OCI-LY1 (cell line): ENCODE measurements around the gene HLTF.

Experiments used
- H2AFZ ChIP-seq: fragments of 200-600 bp; sonication (generic), shearing (Covaris generic); 2 replicates; pipeline ENCODE4 v1.6.0; 2014; ENCODE audit warnings: antibody characterized with exemption, mild to moderate bottlenecking, low read length
- H3F3A ChIP-seq: fragments of 200-600 bp; sonication (generic), shearing (Covaris generic); 2 replicates; pipeline ENCODE4 v1.6.0; 2014; ENCODE audit warnings: mild to moderate bottlenecking, antibody characterized with exemption, low read length, moderate library complexity; ENCODE audit not compliant: insufficient read depth
- H3K27ac ChIP-seq: fragments of 200-600 bp; sonication (generic); 2 replicates; pipeline ENCODE4 v1.5.1; 2014; ENCODE audit warnings: low read length, mixed run types, mild to moderate bottlenecking, low read depth; ENCODE audit not compliant: poor library complexity, severe bottlenecking
- H3K27me3 ChIP-seq: fragments of 200-600 bp; sonication (generic); 2 replicates; pipeline ENCODE4 v1.6.0; 2014; ENCODE audit warnings: antibody characterized with exemption, mild to moderate bottlenecking, low read length, moderate library complexity; ENCODE audit not compliant: insufficient read depth
- H3K36me3 ChIP-seq: fragments of 200-600 bp; sonication (generic); 2 replicates; pipeline ENCODE4 v1.6.1; 2014; ENCODE audit warnings: mild to moderate bottlenecking, antibody characterized with exemption, low read length, moderate library complexity, mixed read lengths; ENCODE audit not compliant: insufficient read depth
- H3K4me1 ChIP-seq: fragments of 200-600 bp; sonication (generic); 2 replicates; pipeline ENCODE4 v1.5.1; 2014; ENCODE audit warnings: mild to moderate bottlenecking, low read length, moderate library complexity; ENCODE audit not compliant: insufficient read depth, severe bottlenecking
- H3K4me2 ChIP-seq: fragments of 200-600 bp; sonication (generic), shearing (Covaris generic); 2 replicates; pipeline ENCODE4 v1.6.1; 2014; ENCODE audit warnings: low read length
- H3K4me3 ChIP-seq: fragments of 200-600 bp; sonication (generic); 2 replicates; pipeline ENCODE4 v1.5.1; 2014; ENCODE audit warnings: low read length, low read depth, mild to moderate bottlenecking, mixed read lengths; ENCODE audit not compliant: poor library complexity, severe bottlenecking
- H3K79me2 ChIP-seq: fragments of 200-600 bp; shearing (Covaris generic); 2 replicates; pipeline ENCODE4 v1.6.1; 2016; ENCODE audit warnings: mixed run types, low read length, mixed read lengths; ENCODE audit not compliant: insufficient read depth
- H3K9ac ChIP-seq: fragments of 200-600 bp; sonication (generic), shearing (Covaris generic); 2 replicates; pipeline ENCODE4 v1.6.1; 2014; ENCODE audit warnings: mild to moderate bottlenecking, low read length, mixed read lengths
- H3K9me2 ChIP-seq: fragments of 200-600 bp; sonication (generic), shearing (Covaris generic); 2 replicates; pipeline ENCODE4 v1.6.1; 2014; ENCODE audit warnings: low read depth, mild to moderate bottlenecking, low read length, mixed read lengths
- H3K9me3 ChIP-seq: fragments of 200-600 bp; shearing (Covaris generic); 2 replicates; pipeline ENCODE4 v1.6.1; 2014; ENCODE audit warnings: low read length, mixed read lengths
- H4K20me1 ChIP-seq: fragments of 200-600 bp; sonication (generic), shearing (Covaris generic); 2 replicates; pipeline ENCODE4 v1.6.0; 2016; ENCODE audit warnings: mild to moderate bottlenecking, low read length; ENCODE audit not compliant: insufficient read depth
- CTCF ChIP-seq: fragments of 200-600 bp; sonication (generic), shearing (Covaris generic); IDR thresholded peaks from 2 replicates; pipeline ENCODE4 v1.5.1; 2017; ENCODE audit warnings: mild to moderate bottlenecking, antibody characterized with exemption, low read length, moderate library complexity, mixed read lengths
- EZH2 ChIP-seq: fragments of 200-600 bp; sonication (generic), shearing (Covaris generic); IDR thresholded peaks from 2 replicates; pipeline ENCODE4 v1.8.0; 2017; ENCODE audit warnings: borderline replicate concordance, mixed run types, mild to moderate bottlenecking, antibody characterized with exemption, low read length, moderate library complexity, mixed read lengths

The HLTF gene

GRCh38 chr3:148999806-149000205 lies 86.5 kb downstream of the HLTF start:
- no peaks in the 10 kb centered on the region for H3F3A ChIP-seq
- H3K27ac ChIP-seq, result no peak overlapping the region
- no peaks in the 10 kb centered on the region for H3K79me2 ChIP-seq
- H4K20me1 ChIP-seq, result no peaks in the 10 kb centered on the region
- H3K27me3 ChIP-seq, result no peaks in the 10 kb centered on the region
- no peak overlapping the region for H3K9ac ChIP-seq
- no peaks in the 10 kb centered on the region for H3K9me3 ChIP-seq
- no peak overlapping the region for H2AFZ ChIP-seq
- H3K4me2 ChIP-seq, result no peak overlapping the region
- TF ChIP-seq CTCF (no peak), EZH2 (no peak)
- H3K9me2 ChIP-seq, result no peaks in the 10 kb centered on the region
- peaks cover 77% of the 10 kb centered on the region for H3K36me3 ChIP-seq
- H3K4me1 ChIP-seq, result peaks cover 16% of the 10 kb centered on the region
- no peak overlapping the region for H3K4me3 ChIP-seq

GRCh38 chr3:148998715-148999423 lies 87.5 kb downstream of the HLTF start:
- no peaks in the 10 kb centered on the region for H3K79me2 ChIP-seq
- no peaks in the 10 kb centered on the region for H3K9me3 ChIP-seq
- no peaks in the 10 kb centered on the region for H3F3A ChIP-seq
- no peak overlapping the region for H3K27ac ChIP-seq
- H3K27me3 ChIP-seq, result no peaks in the 10 kb centered on the region
- TF ChIP-seq EZH2 (no peak), CTCF (no peak)
- H3K4me2 ChIP-seq, result no peak overlapping the region
- no peaks in the 10 kb centered on the region for H3K9me2 ChIP-seq
- H3K4me1 ChIP-seq, result peaks cover 13% of the 10 kb centered on the region
- peaks cover 81% of the 10 kb centered on the region for H3K36me3 ChIP-seq
- no peak overlapping the region for H3K9ac ChIP-seq
- H2AFZ ChIP-seq, result no peak overlapping the region
- H4K20me1 ChIP-seq, result no peaks in the 10 kb centered on the region
- no peak overlapping the region for H3K4me3 ChIP-seq

GRCh38 chr3:148998297-148998696 lies 88.0 kb downstream of the HLTF start:
- H3K4me2 ChIP-seq, result no peak overlapping the region
- no peaks in the 10 kb centered on the region for H3K27me3 ChIP-seq
- H3F3A ChIP-seq, result no peaks in the 10 kb centered on the region
- H3K4me1 ChIP-seq, result peaks cover 12% of the 10 kb centered on the region
- no peaks in the 10 kb centered on the region for H3K9me2 ChIP-seq
- H3K9ac ChIP-seq, result no peak overlapping the region
- no peaks in the 10 kb centered on the region for H4K20me1 ChIP-seq
- no peak for TF ChIP-seq CTCF
- no peak for TF ChIP-seq EZH2
- no peak overlapping the region for H3K4me3 ChIP-seq
- peaks cover 77% of the 10 kb centered on the region for H3K36me3 ChIP-seq
- no peak overlapping the region for H2AFZ ChIP-seq
- no peaks in the 10 kb centered on the region for H3K9me3 ChIP-seq
- no peak overlapping the region for H3K27ac ChIP-seq
- no peaks in the 10 kb centered on the region for H3K79me2 ChIP-seq
